Measurements from ENCODE around the gene TMEM253.

Gene TMEM253

GRCh38 chr14:21101802-21102413 lies 1.0 kb downstream of the TMEM253 start:
- no CpG with 5 or more reads among the region's 8 CpGs for WGBS (ENCODE audit: extremely low coverage, insufficient coverage, insufficient read length)

DNA sequence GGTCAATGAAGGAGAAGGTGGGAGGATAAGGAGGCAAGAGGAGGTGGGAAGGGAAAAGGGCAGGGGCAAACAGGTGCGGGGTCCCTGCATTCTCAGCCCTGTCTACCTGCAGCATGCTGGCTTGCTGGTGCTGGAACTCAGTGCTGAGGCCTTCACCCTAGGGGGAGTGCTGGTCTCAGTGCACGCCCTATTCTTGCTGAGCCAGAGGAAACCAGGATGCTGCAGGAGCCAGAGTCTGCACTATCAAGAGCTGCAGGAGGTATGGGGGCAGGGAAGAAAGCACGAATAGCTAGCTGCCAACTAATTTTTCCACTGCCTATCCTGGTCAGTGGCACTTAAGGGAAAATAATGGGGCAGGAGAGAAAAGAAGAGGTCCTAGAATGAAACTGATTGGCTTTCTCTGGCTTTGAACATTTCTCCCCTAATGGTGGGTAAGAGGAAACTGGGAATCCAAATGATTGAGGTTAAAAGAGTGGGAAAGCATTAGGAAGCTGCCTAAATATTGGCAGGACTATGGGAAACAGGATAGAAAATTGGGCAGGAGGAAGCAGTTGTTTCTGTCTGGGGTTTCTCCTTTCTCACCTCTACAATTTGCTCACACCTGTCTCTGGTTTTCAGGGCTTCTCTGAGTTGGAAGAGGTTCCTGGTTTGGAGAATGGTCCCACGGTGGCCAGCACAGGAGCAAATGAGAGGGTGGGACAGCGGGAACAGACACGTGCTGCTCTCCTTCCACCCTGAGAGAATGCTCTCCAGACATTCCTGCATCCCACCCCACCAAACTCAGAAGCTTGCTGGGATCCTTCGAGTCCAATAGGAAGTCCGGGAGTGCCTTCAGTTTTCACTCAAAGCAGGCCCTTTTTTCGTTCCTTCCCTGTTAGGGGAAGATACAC lies 1.9 kb downstream of the TMEM253 start:
- Histone ChIP-seq H3K9ac (ENCODE audit: low read length) (no peak overlapping the region), H3K79me2 (ENCODE audit: control insufficient read depth, insufficient read depth, low read length, poor library complexity) (peaks cover 6% of the 10 kb centered on the region)
- no CpG with 5 or more reads among the region's 9 CpGs for WGBS (ENCODE audit: extremely low coverage, insufficient coverage, insufficient read length)

More at GRCh38 chr14:21101802-21102413, 1.0 kb downstream of the TMEM253 start:
- Histone ChIP-seq H2AK5ac (ENCODE audit: low read length) (no peak overlapping the region), H2BK12ac (ENCODE audit: low read length) (peak overlapping the region; percentile 7), H3K23ac (ENCODE audit: low read length) (no peak overlapping the region), H3K27ac (ENCODE audit: low read depth, low read length) (no peak overlapping the region), H3K9ac (ENCODE audit: low read length) (no peak overlapping the region), H3K36me3 (ENCODE audit: control insufficient read depth in 1 of 2, insufficient read depth in 2 of 2, low read length in 2 of 2) (no peaks in the 10 kb centered on the region), H2BK120ac (ENCODE audit: insufficient read depth, low read length, poor library complexity) (no peak overlapping the region), H3K18ac (ENCODE audit: low read length) (no peak overlapping the region), H4K12ac (ENCODE audit: low read depth, low read length) (no peak overlapping the region), H3K4ac (ENCODE audit: low read depth, low read length) (no peak overlapping the region), H3K4me3 (ENCODE audit: low read depth, low read length) (no peak overlapping the region), H3K4me1 (ENCODE audit: control insufficient read depth in 1 of 2, insufficient read depth in 2 of 2, low read length in 2 of 2) (peaks cover 9 to 23% of the 10 kb centered on the region in 2 experiments), H3K4me2 (ENCODE audit: low read length) (no peak overlapping the region), H4K91ac (ENCODE audit: low read depth, low read length) (no peak overlapping the region), H2BK5ac (ENCODE audit: low read depth, low read length, poor library complexity) (no peak overlapping the region), H3K79me1 (ENCODE audit: low read length) (peaks cover 11% of the 10 kb centered on the region), H3K14ac (ENCODE audit: low read length) (no peak overlapping the region), H3K79me2 (ENCODE audit: control insufficient read depth, insufficient read depth, low read length, poor library complexity) (peaks cover 6% of the 10 kb centered on the region), H3K9me3 (ENCODE audit: insufficient read depth, low read depth, low read length) (peaks cover 2% of the 10 kb centered on the region), H3K27me3 (ENCODE audit: insufficient read depth, low read length) (no peaks in the 10 kb centered on the region), H2AFZ (ENCODE audit: insufficient read depth, low read length, poor library complexity) (no peak overlapping the region), H4K8ac (ENCODE audit: low read depth, low read length) (no peak overlapping the region)
- peak in 1 of 2 donors; percentile 12 for DNase-seq

DNA sequence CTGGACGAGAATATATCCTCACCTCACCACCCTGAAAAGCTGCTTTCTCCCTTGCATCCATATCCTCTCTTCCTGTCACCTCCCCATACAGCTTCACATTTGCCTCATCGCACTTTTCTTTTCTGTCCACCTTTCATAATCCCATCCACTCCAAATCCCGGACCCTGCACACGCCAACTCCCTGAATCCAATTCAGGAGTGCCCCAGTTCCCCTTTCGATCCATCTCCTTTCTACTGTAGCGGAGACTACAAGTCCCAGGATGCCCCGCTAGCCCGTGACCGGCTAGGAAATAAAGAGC lies 2.5 kb downstream of the TMEM253 start:
- H3K79me1 ChIP-seq (ENCODE audit: low read length), result peaks cover 11% of the 10 kb centered on the region
- H3K79me2 ChIP-seq (ENCODE audit: control insufficient read depth, insufficient read depth, low read length, poor library complexity), result peaks cover 6% of the 10 kb centered on the region

More for the DNA sequence above, 1.9 kb downstream of the TMEM253 start:
- Histone ChIP-seq H2BK5ac (ENCODE audit: low read depth, low read length, poor library complexity) (no peak overlapping the region), H3K18ac (ENCODE audit: low read length) (peak overlapping the region; percentile 17), H4K12ac (ENCODE audit: low read depth, low read length) (peak overlapping the region; percentile 59), H2BK120ac (ENCODE audit: insufficient read depth, low read length, poor library complexity) (peak overlapping the region; percentile 37), H3K27ac (ENCODE audit: low read depth, low read length) (no peak overlapping the region), H2BK12ac (ENCODE audit: low read length) (no peak overlapping the region), H4K91ac (ENCODE audit: low read depth, low read length) (peak overlapping the region; percentile 48), H2AFZ (ENCODE audit: insufficient read depth, low read length, poor library complexity) (peak overlapping the region; percentile 71), H3K9me3 (ENCODE audit: insufficient read depth, low read depth, low read length) (peaks cover 2% of the 10 kb centered on the region), H4K8ac (ENCODE audit: low read depth, low read length) (peak overlapping the region; percentile 83), H3K23ac (ENCODE audit: low read length) (no peak overlapping the region), H3K36me3 (ENCODE audit: control insufficient read depth in 1 of 2, insufficient read depth in 2 of 2, low read length in 2 of 2) (no peaks in the 10 kb centered on the region), H3K4me2 (ENCODE audit: low read length) (peak overlapping the region; percentile 71), H3K14ac (ENCODE audit: low read length) (peak overlapping the region; percentile 20), H3K79me1 (ENCODE audit: low read length) (peaks cover 11% of the 10 kb centered on the region), H3K4me1 (ENCODE audit: control insufficient read depth in 1 of 2, insufficient read depth in 2 of 2, low read length in 2 of 2) (peaks cover 9 to 23% of the 10 kb centered on the region in 2 experiments), H3K4ac (ENCODE audit: low read depth, low read length) (no peak overlapping the region), H2AK5ac (ENCODE audit: low read length) (no peak overlapping the region), H3K4me3 (ENCODE audit: low read depth, low read length) (no peak overlapping the region), H3K27me3 (ENCODE audit: insufficient read depth, low read length) (no peaks in the 10 kb centered on the region)
- no peak for DNase-seq

GRCh38 chr14:21103710-21104447 lies 3.0 kb downstream of the TMEM253 start:
- H3K36me3 ChIP-seq (ENCODE audit: control insufficient read depth in 1 of 2, insufficient read depth in 2 of 2, low read length in 2 of 2), result no peaks in the 10 kb centered on the region
- H3K9me3 ChIP-seq (ENCODE audit: insufficient read depth, low read depth, low read length), result peaks cover 2% of the 10 kb centered on the region
- H3K23ac ChIP-seq (ENCODE audit: low read length), result no peak overlapping the region
- peak overlapping the region; percentile 99 for H2BK120ac ChIP-seq (ENCODE audit: insufficient read depth, low read length, poor library complexity)
- no CpG with 5 or more reads among the region's 62 CpGs for WGBS (ENCODE audit: extremely low coverage, insufficient coverage, insufficient read length)
- peak overlapping the region; percentile 100 for H2BK5ac ChIP-seq (ENCODE audit: low read depth, low read length, poor library complexity)
- peak overlapping the region; percentile 71 for H3K4me2 ChIP-seq (ENCODE audit: low read length)
- peak overlapping the region; percentile 97 for H3K27ac ChIP-seq (ENCODE audit: low read depth, low read length)
- H3K18ac ChIP-seq (ENCODE audit: low read length), result peak overlapping the region; percentile 99
- peaks cover 11% of the 10 kb centered on the region for H3K79me1 ChIP-seq (ENCODE audit: low read length)
- peak overlapping the region; percentile 99 for H3K14ac ChIP-seq (ENCODE audit: low read length)
- H3K79me2 ChIP-seq (ENCODE audit: control insufficient read depth, insufficient read depth, low read length, poor library complexity), result peaks cover 6% of the 10 kb centered on the region
- peaks cover 9 to 23% of the 10 kb centered on the region in 2 experiments for H3K4me1 ChIP-seq (ENCODE audit: control insufficient read depth in 1 of 2, insufficient read depth in 2 of 2, low read length in 2 of 2)
- peak overlapping the region; percentile 94 for H2BK12ac ChIP-seq (ENCODE audit: low read length)
- H3K9ac ChIP-seq (ENCODE audit: low read length), result peak overlapping the region; percentile 98
- peak; percentile 96 to 97 for DNase-seq
- H2AFZ ChIP-seq (ENCODE audit: insufficient read depth, low read length, poor library complexity), result peak overlapping the region; percentile 96
- peak overlapping the region; percentile 100 for H4K91ac ChIP-seq (ENCODE audit: low read depth, low read length)
- no peaks in the 10 kb centered on the region for H3K27me3 ChIP-seq (ENCODE audit: insufficient read depth, low read length)
- H4K8ac ChIP-seq (ENCODE audit: low read depth, low read length), result peak overlapping the region; percentile 100
- H3K4me3 ChIP-seq (ENCODE audit: low read depth, low read length), result peak overlapping the region; percentile 81
- H3K4ac ChIP-seq (ENCODE audit: low read depth, low read length), result peak overlapping the region; percentile 68
- H4K12ac ChIP-seq (ENCODE audit: low read depth, low read length), result peak overlapping the region; percentile 96
- peak overlapping the region; percentile 66 for H2AK5ac ChIP-seq (ENCODE audit: low read length)

More for the DNA sequence above, 2.5 kb downstream of the TMEM253 start:
- peak overlapping the region; percentile 59 for H4K12ac ChIP-seq (ENCODE audit: low read depth, low read length)
- peak overlapping the region; percentile 54 for H2BK12ac ChIP-seq (ENCODE audit: low read length)
- peak overlapping the region; percentile 71 for H2AFZ ChIP-seq (ENCODE audit: insufficient read depth, low read length, poor library complexity)
- no peak overlapping the region for H3K27ac ChIP-seq (ENCODE audit: low read depth, low read length)
- H4K91ac ChIP-seq (ENCODE audit: low read depth, low read length), result peak overlapping the region; percentile 48
- H3K4me1 ChIP-seq (ENCODE audit: control insufficient read depth in 1 of 2, insufficient read depth in 2 of 2, low read length in 2 of 2), result peaks cover 9 to 23% of the 10 kb centered on the region in 2 experiments
- peak overlapping the region; percentile 37 for H2BK120ac ChIP-seq (ENCODE audit: insufficient read depth, low read length, poor library complexity)
- no peak overlapping the region for H3K9ac ChIP-seq (ENCODE audit: low read length)
- H3K14ac ChIP-seq (ENCODE audit: low read length), result peak overlapping the region; percentile 50
- H3K4me2 ChIP-seq (ENCODE audit: low read length), result peak overlapping the region; percentile 71
- WGBS (ENCODE audit: extremely low coverage, insufficient coverage, insufficient read length), result no CpG with 5 or more reads among the region's 9 CpGs
- no peaks in the 10 kb centered on the region for H3K36me3 ChIP-seq (ENCODE audit: control insufficient read depth in 1 of 2, insufficient read depth in 2 of 2, low read length in 2 of 2)
- H3K23ac ChIP-seq (ENCODE audit: low read length), result no peak overlapping the region
- H3K4ac ChIP-seq (ENCODE audit: low read depth, low read length), result no peak overlapping the region
- H2BK5ac ChIP-seq (ENCODE audit: low read depth, low read length, poor library complexity), result no peak overlapping the region
- peak overlapping the region; percentile 83 for H4K8ac ChIP-seq (ENCODE audit: low read depth, low read length)
- H3K9me3 ChIP-seq (ENCODE audit: insufficient read depth, low read depth, low read length), result peaks cover 2% of the 10 kb centered on the region
- H2AK5ac ChIP-seq (ENCODE audit: low read length), result no peak overlapping the region
- H3K4me3 ChIP-seq (ENCODE audit: low read depth, low read length), result peak overlapping the region; percentile 58
- H3K18ac ChIP-seq (ENCODE audit: low read length), result peak overlapping the region; percentile 17
- no peaks in the 10 kb centered on the region for H3K27me3 ChIP-seq (ENCODE audit: insufficient read depth, low read length)
- DNase-seq, result no peak
